SK-N-SH (cell line): ENCODE data around the gene ADGRG7. TPM values are rescaled to one million over a fixed set of nuclear protein-coding genes. Genes with fewer than 3 reads are reported as not detected.

Experiments used
- CTCF ChIA-PET: fragments of 300-600, 350-600 bp; formaldehyde crosslinking; extraction: SDS; loops from one replicate; lab custom pipeline; 2021; lab: Yijun Ruan, JAX
- POLR2A ChIA-PET: fragments of 350-600 bp; sonication (Branson Sonifier 250); formaldehyde crosslinking; extraction: SDS; loops from one replicate; lab custom pipeline; 2020; ENCODE audit warnings: antibody characterized with exemption, inconsistent platforms; lab: Yijun Ruan, JAX
- DNase-seq: peaks from one replicate; pipeline ENCODE4 v3.0.0; 2012
- H2AFZ ChIP-seq: fragments of 200-600 bp; sonication (generic); 2 replicates; pipeline ENCODE4 v1.8.1; 2016; ENCODE audit warnings: antibody characterized with exemption, mild to moderate bottlenecking, low read depth
- H3F3A ChIP-seq: fragments of 200-600 bp; sonication (generic); replicated peaks from 2 replicates; pipeline ENCODE3; 2016; ENCODE audit warnings: antibody characterized with exemption, mild to moderate bottlenecking; ENCODE audit not compliant: insufficient read depth
- H3K27ac ChIP-seq, 2 experiments: fragments of 200-500 bp in 1 of 2; fragments of 200-600 bp in 1 of 2; sonication (Bioruptor generic) in 1 of 2; sonication (generic), shearing (Covaris generic) in 1 of 2; 2 replicates each; pipeline versions ENCODE4 v1.5.1 to v1.6.1; 2014 to 2016; ENCODE audit warnings: low read depth in 2 of 2, inconsistent platforms in 1 of 2, low read length in 1 of 2, mild to moderate bottlenecking in 1 of 2, mixed read lengths in 1 of 2
- H3K27me3 ChIP-seq: fragments of 200-600 bp; sonication (generic), shearing (Covaris generic); 2 replicates; pipeline ENCODE4 v1.6.1; 2016; ENCODE audit warnings: mixed run types; ENCODE audit not compliant: insufficient read depth
- H3K36me3 ChIP-seq, 2 experiments: fragments of 200-500 bp in 1 of 2; fragments of 200-600 bp in 1 of 2; sonication (Bioruptor generic) in 1 of 2; sonication (generic) in 1 of 2; replicated peaks in 1 of 2; 2 replicates each; pipeline versions ENCODE3 to v1.5.1; 2014 to 2016; ENCODE audit warnings: low read length in 1 of 2, mild to moderate bottlenecking in 1 of 2; ENCODE audit not compliant: insufficient read depth in 2 of 2, control insufficient read depth in 1 of 2
- H3K4me1 ChIP-seq, 2 experiments: fragments of 200-500 bp in 1 of 2; fragments of 200-600 bp in 1 of 2; sonication (Bioruptor generic) in 1 of 2; sonication (generic), shearing (Covaris generic) in 1 of 2; 2 replicates each; pipeline versions ENCODE4 v1.5.1 to v1.6.1; 2014 to 2016; ENCODE audit warnings: low read depth in 1 of 2, low read length in 1 of 2, mixed run types in 1 of 2; ENCODE audit not compliant: insufficient read depth in 2 of 2, control insufficient read depth in 1 of 2
- H3K4me2 ChIP-seq: fragments of 200-600 bp; sonication (generic), shearing (Covaris generic); 2 replicates; pipeline ENCODE4 v1.6.1; 2017; ENCODE audit warnings: mixed run types
- H3K4me3 ChIP-seq, 2 experiments: fragments of 200-500 bp in 1 of 2; fragments of 200-600 bp in 1 of 2; sonication (Bioruptor generic) in 1 of 2; sonication (generic), shearing (Covaris generic) in 1 of 2; 2 replicates each; pipeline versions ENCODE4 v1.5.1 to v1.8.1; 2014 to 2016; ENCODE audit warnings: low read depth in 2 of 2, inconsistent platforms in 1 of 2, low read length in 1 of 2, mild to moderate bottlenecking in 1 of 2, mixed read lengths in 1 of 2, moderate library complexity in 1 of 2
- H3K79me2 ChIP-seq: fragments of 200-600 bp; sonication (generic); 2 replicates; pipeline ENCODE4 v1.8.1; 2017; ENCODE audit warnings: mild to moderate bottlenecking; ENCODE audit not compliant: insufficient read depth
- H3K9ac ChIP-seq: fragments of 200-600 bp; sonication (generic); 2 replicates; pipeline ENCODE4 v1.6.1; 2017; ENCODE audit warnings: mixed run types
- H3K9me2 ChIP-seq: fragments of 200-600 bp; sonication (generic); 2 replicates; pipeline ENCODE4 v1.6.1; 2017; ENCODE audit warnings: mixed run types
- H3K9me3 ChIP-seq: fragments of 200-600 bp; sonication (generic); 2 replicates; pipeline ENCODE4 v1.6.1; 2017; ENCODE audit warnings: mixed run types, mild to moderate bottlenecking, moderate library complexity
- H4K20me1 ChIP-seq: fragments of 200-600 bp; sonication (generic); 2 replicates; pipeline ENCODE4 v1.6.1; 2017; ENCODE audit warnings: mild to moderate bottlenecking, mixed run types; ENCODE audit not compliant: insufficient read depth
- ELF1 ChIP-seq: IDR thresholded peaks from 2 replicates; pipeline ENCODE4 v1.4.0; 2012
- EP300 ChIP-seq, 2 experiments: IDR thresholded peaks; 2 replicates each; pipeline versions ENCODE4 v1.4.0 to v1.6.1; 2012; ENCODE audit warnings: borderline replicate concordance in 1 of 2, low read depth in 1 of 2, low read length in 1 of 2
- FOSL2 ChIP-seq: IDR thresholded peaks from 2 replicates; pipeline ENCODE4 v1.4.0; 2012; ENCODE audit warnings: low read depth, mild to moderate bottlenecking, moderate library complexity, borderline replicate concordance
- FOXJ3 ChIP-seq: sonication (generic); formaldehyde crosslinking; IDR thresholded peaks from 2 replicates; pipeline ENCODE4 v1.5.1; 2020; ENCODE audit warnings: mild to moderate bottlenecking, missing genetic modification reagents
- JUND ChIP-seq: IDR thresholded peaks from 2 replicates; pipeline ENCODE4 v1.4.0; 2012
- NFIC ChIP-seq: IDR thresholded peaks from 2 replicates; pipeline ENCODE4 v1.4.0; 2012; ENCODE audit warnings: borderline replicate concordance
- POLR2AphosphoS5 ChIP-seq: IDR thresholded peaks from 2 replicates; pipeline ENCODE4 v1.6.1; 2012; ENCODE audit warnings: low read depth, low read length
- RCOR1 ChIP-seq: fragments of 150-350 bp; IDR thresholded peaks from 2 replicates; pipeline ENCODE4 v1.6.1; 2017; ENCODE audit warnings: antibody characterized with exemption, low read length
- TAF1 ChIP-seq: IDR thresholded peaks from 2 replicates; pipeline ENCODE4 v1.6.1; 2012; ENCODE audit warnings: low read depth, mild to moderate bottlenecking, low read length, moderate library complexity, borderline replicate concordance
- TEAD4 ChIP-seq: IDR thresholded peaks from 2 replicates; pipeline ENCODE4 v1.4.0; 2012; ENCODE audit warnings: mild to moderate bottlenecking, borderline replicate concordance; ENCODE audit not compliant: insufficient read depth
- YY1 ChIP-seq: IDR thresholded peaks from 2 replicates; pipeline ENCODE4 v1.4.0; 2012; ENCODE audit warnings: low read depth, mild to moderate bottlenecking
- WGBS: methylation state at CpG from one replicate; pipeline ENCODE4 v1.1.6; 2017; ENCODE audit warnings: low lambda C conversion rate; 5-methylcytosine and 5-hydroxymethylcytosine counted together
- polyA plus RNA-seq, 3 experiments: library from polyadenylated mRNA; depleted of rRNA; stranded (reverse); fragments of >200 nt; gene quantifications; 2 replicates each; pipeline ENCODE4 v1.2.3, GENCODE V29; 2012
- TF ChIP-seq, protein P1 (sequence below): fragments of 150-350 bp; IDR thresholded peaks from 2 replicates; pipeline ENCODE4 v1.6.1; 2016; ENCODE audit warnings: mild to moderate bottlenecking, low read depth, low read length
- TF ChIP-seq, protein P2 (sequence below): fragments of 200-600 bp; sonication (generic); IDR thresholded peaks from 2 replicates; pipeline ENCODE4 v1.6.1; 2017; ENCODE audit warnings: antibody characterized with exemption, mild to moderate bottlenecking, moderate library complexity
- TF ChIP-seq, protein P3 (sequence below): IDR thresholded peaks from 2 replicates; pipeline ENCODE4 v1.4.0; 2012; ENCODE audit warnings: low read depth, borderline replicate concordance
- TF ChIP-seq, protein P4 (sequence below): IDR thresholded peaks from 2 replicates; pipeline ENCODE4 v1.4.0; 2012; ENCODE audit warnings: low read depth, borderline replicate concordance

ADGRG7 gene
- polyA plus RNA-seq, 1 of the 3 experiments (the other 2 are of a cell fraction): not detected

DNA sequence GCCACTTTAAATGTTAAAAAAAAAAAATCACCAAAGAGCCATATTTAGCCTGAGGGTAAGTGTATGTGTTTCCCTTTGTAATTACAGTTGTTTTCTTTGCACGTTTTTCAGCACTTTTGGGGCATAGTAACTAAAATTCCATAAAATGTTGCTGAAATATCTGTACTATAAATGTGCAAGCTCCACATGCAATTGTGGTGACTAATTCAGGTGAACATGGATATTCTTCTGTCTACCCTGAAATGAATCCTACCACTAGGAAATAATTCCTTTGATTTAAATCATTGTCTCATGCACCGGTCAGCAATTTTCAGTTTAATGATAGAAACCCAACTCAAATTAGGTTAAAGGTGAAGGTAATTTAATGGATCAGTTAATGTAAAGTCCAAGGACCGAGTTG is 86.8 kb downstream of the ADGRG7 start:
- H2AFZ ChIP-seq: no peak overlapping the region
- TF ChIP-seq TEAD4 (no peak), POLR2AphosphoS5 (no peak), NFIC (no peak), EP300 (IDR thresholded peaks at IDR 0.05; ENCODE audit: borderline replicate concordance in 1 of 2, low read depth in 1 of 2, low read length in 1 of 2) (no peak), RCOR1 (no peak), JUND (no peak), YY1 (no peak), TAF1 (no peak), FOXJ3 (CRISPR knock-in tag) (no peak), FOSL2 (no peak), ELF1 (no peak)
- TF ChIP-seq, protein P1, sequence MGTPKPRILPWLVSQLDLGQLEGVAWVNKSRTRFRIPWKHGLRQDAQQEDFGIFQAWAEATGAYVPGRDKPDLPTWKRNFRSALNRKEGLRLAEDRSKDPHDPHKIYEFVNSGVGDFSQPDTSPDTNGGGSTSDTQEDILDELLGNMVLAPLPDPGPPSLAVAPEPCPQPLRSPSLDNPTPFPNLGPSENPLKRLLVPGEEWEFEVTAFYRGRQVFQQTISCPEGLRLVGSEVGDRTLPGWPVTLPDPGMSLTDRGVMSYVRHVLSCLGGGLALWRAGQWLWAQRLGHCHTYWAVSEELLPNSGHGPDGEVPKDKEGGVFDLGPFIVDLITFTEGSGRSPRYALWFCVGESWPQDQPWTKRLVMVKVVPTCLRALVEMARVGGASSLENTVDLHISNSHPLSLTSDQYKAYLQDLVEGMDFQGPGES: no peak
- TF ChIP-seq, protein P2, sequence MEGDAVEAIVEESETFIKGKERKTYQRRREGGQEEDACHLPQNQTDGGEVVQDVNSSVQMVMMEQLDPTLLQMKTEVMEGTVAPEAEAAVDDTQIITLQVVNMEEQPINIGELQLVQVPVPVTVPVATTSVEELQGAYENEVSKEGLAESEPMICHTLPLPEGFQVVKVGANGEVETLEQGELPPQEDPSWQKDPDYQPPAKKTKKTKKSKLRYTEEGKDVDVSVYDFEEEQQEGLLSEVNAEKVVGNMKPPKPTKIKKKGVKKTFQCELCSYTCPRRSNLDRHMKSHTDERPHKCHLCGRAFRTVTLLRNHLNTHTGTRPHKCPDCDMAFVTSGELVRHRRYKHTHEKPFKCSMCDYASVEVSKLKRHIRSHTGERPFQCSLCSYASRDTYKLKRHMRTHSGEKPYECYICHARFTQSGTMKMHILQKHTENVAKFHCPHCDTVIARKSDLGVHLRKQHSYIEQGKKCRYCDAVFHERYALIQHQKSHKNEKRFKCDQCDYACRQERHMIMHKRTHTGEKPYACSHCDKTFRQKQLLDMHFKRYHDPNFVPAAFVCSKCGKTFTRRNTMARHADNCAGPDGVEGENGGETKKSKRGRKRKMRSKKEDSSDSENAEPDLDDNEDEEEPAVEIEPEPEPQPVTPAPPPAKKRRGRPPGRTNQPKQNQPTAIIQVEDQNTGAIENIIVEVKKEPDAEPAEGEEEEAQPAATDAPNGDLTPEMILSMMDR: no peak
- TF ChIP-seq, protein P3, sequence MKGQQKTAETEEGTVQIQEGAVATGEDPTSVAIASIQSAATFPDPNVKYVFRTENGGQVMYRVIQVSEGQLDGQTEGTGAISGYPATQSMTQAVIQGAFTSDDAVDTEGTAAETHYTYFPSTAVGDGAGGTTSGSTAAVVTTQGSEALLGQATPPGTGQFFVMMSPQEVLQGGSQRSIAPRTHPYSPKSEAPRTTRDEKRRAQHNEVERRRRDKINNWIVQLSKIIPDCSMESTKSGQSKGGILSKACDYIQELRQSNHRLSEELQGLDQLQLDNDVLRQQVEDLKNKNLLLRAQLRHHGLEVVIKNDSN: no peak
- TF ChIP-seq, protein P4, sequence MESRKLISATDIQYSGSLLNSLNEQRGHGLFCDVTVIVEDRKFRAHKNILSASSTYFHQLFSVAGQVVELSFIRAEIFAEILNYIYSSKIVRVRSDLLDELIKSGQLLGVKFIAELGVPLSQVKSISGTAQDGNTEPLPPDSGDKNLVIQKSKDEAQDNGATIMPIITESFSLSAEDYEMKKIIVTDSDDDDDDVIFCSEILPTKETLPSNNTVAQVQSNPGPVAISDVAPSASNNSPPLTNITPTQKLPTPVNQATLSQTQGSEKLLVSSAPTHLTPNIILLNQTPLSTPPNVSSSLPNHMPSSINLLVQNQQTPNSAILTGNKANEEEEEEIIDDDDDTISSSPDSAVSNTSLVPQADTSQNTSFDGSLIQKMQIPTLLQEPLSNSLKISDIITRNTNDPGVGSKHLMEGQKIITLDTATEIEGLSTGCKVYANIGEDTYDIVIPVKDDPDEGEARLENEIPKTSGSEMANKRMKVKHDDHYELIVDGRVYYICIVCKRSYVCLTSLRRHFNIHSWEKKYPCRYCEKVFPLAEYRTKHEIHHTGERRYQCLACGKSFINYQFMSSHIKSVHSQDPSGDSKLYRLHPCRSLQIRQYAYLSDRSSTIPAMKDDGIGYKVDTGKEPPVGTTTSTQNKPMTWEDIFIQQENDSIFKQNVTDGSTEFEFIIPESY: no peak
- no peaks in the 10 kb centered on the region for H3K36me3 ChIP-seq
- DNase-seq: no peak
- POLR2A ChIA-PET: no interaction called here
- H3K27me3 ChIP-seq: no peaks in the 10 kb centered on the region
- H3F3A ChIP-seq: no peaks in the 10 kb centered on the region
- no peaks in the 10 kb centered on the region for H3K9me2 ChIP-seq
- no peaks in the 10 kb centered on the region; a peak in 1 of 4 replicates for H3K4me1 ChIP-seq
- no peak overlapping the region for H3K4me3 ChIP-seq
- CTCF ChIA-PET: no interaction called here
- WGBS: 66% methylated on average over 3 of the region's 3 CpGs
- no peak overlapping the region for H3K9ac ChIP-seq
- H4K20me1 ChIP-seq: no peaks in the 10 kb centered on the region
- no peak overlapping the region for H3K4me2 ChIP-seq
- no peaks in the 10 kb centered on the region for H3K79me2 ChIP-seq
- no peak overlapping the region for H3K27ac ChIP-seq
- H3K9me3 ChIP-seq: no peaks in the 10 kb centered on the region
